Mucosa of gallbladder (tissue), 1 donor: ENCODE results near the gene PIK3C3. TPM values are rescaled to one million over a fixed set of nuclear protein-coding genes. Genes with fewer than 3 reads are reported as not detected.
A peak's percentile ranks its signal among the peaks of the same experiment; 100 is the strongest.

Experiments
- DNase-seq: peaks from one replicate; pipeline ENCODE4 v3.0.0-alpha.2; 2020; ENCODE audit warnings: low spot score
- total RNA-seq: library from RNA; stranded (reverse); gene quantifications from one replicate; pipeline ENCODE4 v1.2.1, GENCODE V29; 2021
- donor health status: DM: no; HTN: no; CAD: no.

PIK3C3 gene
- total RNA-seq: 45.6 TPM

- DNase-seq: peak; percentile 98
Observed at GRCh38 chr18:41954827-41955613, at the start of gene PIK3C3. PIK3C3 (plus strand) TSS chr18:41955234; CDS start chr18:41955292, 58 bp downstream.

GRCh38 chr18:41905786-41906527 is 49.1 kb upstream of the PIK3C3 start:
- no peak for DNase-seq

- DNase-seq: no peak
Observed at GRCh38 chr18:41906528-41907146, 48.4 kb upstream of the PIK3C3 start.

DNA sequence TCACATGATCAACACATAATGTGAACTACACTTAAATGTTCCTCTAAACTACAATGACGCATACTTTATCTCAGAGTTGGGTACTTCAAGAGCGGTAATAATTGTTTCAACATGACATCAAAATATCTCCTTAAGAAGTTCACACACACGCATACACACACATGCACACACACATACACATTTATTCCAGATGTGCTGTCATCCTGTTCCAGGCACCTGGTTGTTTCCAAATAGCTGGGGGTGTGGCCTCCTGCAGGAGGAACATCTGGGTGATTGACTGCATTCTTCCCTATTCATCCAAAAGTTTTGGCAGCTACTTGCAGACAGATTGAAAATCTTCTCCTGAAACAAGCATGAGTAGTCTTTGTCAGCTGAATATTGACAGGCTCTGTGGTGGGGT is 37.9 kb upstream of the PIK3C3 start:
- DNase-seq: no peak

- DNase-seq: no peak
Observed at GRCh38 chr18:41921770-41922169, 33.3 kb upstream of the PIK3C3 start.

DNA sequence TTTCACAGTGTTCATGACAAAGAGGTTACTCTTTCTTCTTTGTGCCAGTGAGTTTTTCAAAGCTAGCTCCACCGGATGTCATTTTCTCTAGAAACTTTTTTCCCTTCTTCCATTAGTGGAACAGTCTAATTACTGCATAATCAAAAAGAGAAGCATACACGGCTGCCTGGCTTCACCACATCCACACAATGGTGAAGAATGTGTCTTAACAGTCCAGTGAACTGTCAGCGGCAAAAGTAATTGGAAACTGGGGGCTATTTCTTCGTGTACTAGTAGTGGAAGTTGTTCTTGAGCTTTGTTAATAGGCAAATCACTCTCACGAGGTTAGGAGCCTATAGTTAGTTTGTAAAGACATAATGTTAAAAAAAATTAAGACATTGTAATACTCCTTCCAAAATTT is 32.9 kb upstream of the PIK3C3 start:
- no peak for DNase-seq

DNA sequence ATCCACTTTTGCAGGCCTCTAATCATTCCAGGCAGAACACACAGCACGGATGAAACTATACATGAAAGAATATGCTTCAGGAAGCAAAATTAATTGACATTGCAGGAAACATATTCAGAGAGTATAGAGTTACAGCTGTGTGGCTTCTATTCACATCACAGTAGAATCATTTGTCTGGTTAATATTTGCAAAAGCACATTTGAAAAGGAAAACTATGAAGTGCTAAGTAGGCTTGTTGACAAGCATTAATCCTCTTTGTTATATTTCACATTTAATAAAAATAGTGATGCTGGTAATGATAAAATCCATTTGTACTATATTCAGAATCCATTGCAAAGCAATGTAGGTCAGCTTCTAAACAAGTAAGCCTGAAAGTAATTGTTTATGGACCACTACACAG is 32.2 kb upstream of the PIK3C3 start:
- no peak for DNase-seq

DNA sequence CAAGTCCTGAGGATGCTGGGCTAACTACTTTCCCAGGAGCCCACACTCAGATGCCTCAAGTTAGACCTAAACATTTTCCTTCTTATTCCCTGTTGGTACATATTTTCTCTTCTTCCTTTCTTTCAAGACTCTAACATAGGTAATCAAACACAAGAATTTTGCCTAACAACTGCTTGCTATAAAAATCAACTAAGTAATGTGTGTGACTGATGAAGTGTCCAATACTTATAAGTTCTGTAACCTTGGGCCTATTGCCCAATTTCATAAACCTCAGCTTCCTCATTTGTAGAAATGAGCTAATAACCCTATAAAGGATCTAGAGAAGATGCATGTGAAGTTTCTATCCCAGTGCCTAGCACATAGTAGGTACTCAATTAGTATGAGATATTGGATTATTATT is 31.6 kb upstream of the PIK3C3 start:
- no peak for DNase-seq

DNA sequence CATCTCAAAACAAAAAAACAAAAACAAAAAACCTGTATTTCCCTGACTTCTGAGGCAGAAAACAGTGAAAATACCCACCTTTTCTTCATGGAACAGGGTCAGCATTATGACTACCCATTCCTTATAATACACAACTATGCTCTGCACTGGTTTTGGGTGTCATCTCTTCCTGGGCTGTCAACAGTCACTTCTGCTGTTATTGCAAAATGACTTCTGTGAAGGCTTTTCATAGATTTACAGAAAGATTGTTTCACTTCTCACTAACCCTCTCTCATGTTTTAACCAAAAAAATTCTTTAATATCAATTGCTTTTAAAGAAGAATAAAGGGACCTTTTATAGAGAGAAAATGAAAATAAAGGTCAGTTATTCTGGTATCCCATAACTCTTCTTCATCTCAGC is 26.5 kb upstream of the PIK3C3 start:
- DNase-seq: no peak

DNA sequence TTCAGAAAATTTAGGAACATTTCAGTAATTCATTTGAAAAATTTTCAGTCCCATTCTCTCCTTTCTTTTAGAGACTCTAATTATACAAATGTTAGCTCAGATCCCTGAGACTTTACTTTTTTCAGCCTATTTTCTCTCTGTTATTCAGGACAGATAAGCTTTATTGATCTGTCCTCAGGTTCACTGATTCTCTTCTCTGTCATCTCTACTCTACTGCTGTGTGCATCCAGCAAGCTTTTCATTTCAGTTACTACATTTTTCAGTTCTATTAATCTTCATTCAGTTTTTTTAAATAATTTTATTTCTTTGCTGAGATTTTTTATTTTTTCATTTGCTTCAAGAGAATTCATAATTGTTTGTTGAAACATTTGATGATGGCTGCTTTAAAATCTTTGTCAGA is 22.1 kb upstream of the PIK3C3 start:
- DNase-seq: no peak

GRCh38 chr18:41933778-41934177 is 21.3 kb upstream of the PIK3C3 start:
- DNase-seq: no peak

DNA sequence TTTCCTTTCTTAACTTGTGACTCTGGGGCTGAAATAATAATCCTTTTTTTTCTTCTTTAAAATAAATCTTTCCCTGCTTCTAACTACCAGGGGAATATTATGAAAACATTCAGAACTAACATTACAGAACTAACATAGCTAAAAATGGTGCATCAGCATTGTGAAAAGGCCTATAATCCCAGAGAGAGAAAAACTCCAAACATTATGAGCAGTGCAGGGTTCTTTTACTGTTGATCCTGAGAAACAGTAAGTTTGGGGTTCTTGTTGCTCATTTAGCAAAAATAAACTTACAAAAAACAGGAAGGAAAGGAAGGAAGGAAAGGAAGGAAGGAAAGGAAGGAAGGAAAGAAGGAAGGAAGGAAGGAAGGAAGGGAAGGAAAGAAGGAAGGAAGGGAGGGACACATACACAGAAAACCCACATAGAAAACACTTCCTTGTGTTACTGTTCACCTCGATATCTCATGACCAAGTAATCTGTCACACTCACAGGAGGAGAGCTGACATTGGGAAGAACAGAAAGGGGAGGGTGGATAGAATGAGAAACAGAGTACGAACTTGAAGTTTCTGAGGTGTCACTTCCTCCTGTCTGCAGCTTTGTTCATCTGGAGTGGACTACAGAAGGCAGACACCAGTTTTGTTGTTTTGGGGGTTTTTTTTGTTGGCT is 18.4 kb upstream of the PIK3C3 start:
- DNase-seq: no peak

DNA sequence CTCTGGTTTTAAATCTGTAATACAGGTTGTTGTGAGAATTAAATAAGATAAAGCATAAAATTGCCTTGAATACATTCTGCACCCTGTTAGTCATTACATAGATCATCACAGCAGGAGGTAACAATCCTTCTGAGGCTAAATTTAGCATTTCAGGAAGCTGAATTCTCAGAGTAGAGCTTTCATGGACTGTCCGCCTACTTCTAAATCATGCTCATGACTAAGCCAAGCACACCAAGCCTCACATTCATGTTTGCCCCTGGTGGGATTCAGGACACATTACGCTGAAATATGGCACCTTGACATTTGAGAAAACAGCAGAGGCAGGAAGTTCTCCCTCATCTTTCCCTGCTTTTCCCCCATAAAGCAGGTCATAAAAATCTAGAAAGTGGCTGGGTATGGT is 16.6 kb upstream of the PIK3C3 start:
- DNase-seq: no peak

DNA sequence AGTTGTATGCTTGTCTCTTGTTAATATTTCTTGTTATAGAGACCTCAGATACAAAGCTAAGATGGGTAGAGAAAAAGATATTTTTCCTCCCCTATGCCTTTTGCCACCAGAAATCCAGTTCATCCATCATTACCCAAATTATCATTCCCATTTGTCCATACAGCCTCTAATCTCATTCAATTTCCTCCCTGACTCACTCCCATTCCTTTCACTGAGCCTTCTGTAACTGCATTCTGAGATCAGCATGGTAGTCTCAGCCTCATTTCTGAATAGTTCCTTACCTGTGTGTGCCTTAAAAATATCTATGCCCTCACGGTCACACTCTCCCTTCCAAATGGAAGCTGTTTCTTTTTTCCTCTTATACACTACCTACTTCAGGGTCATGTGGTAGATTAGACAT is 15.7 kb upstream of the PIK3C3 start:
- DNase-seq: no peak

DNA sequence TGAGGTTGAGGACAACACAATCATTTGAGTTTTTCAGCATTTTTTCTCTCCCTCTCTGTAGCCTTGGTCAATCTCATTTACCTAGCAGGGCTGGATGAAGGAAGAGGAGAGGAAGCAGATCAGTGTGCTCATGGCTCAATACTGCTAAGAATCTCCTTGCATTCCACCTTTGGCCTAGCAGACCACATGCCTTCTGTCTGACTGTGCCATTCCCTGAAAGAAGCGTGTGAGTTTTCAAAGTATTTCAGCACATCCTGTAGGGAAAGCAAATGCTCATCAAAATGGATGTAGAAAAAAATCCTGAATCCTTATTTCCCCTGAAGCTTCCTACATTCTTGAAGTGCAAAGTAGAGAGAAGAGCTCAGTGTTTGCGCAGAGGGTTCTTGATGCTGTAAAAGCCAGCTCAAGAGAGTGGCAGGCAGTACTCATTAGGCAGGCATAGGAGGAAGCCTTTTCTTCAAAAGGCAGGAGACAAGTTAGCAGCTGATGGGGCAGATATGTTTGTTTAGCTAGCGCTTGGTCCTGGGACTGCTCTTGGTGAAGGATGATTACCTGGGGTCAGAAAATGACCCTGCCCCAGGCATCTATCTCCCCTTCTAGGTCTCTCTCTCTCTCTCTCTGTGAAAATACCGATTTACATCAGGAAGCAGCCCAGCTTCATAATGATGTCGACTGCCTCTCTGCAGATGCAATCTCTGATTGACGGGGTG is 14.4 kb upstream of the PIK3C3 start:
- no peak for DNase-seq

GRCh38 chr18:41942254-41942653 is 12.8 kb upstream of the PIK3C3 start:
- no peak for DNase-seq

DNA sequence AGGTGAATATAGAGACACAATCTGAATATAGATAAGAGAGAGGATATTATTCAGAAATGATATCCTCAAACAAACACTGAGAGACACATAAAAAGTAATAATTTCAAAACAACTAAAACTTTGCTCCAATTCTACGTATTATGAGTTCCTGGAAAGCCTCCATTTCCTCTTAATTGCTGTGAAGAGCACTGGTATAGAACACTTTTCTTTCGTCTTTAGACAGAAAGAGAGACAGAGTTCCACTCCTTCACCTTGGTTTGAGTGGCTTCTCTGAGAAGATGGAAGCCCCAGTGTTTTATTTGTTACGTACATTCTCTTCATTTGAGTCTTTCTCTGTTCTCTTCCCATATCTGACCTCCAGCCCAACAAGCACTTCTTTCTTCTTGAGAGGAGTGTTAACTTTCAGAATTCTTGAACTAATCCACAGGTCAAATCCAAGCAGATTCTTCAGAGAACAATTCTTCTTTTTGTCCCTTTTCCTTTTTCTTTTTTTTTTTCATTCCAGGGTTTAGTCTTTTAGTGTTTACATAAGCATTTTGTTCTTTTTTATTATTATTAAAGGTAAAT is 6.4 kb upstream of the PIK3C3 start:
- no peak for DNase-seq

DNA sequence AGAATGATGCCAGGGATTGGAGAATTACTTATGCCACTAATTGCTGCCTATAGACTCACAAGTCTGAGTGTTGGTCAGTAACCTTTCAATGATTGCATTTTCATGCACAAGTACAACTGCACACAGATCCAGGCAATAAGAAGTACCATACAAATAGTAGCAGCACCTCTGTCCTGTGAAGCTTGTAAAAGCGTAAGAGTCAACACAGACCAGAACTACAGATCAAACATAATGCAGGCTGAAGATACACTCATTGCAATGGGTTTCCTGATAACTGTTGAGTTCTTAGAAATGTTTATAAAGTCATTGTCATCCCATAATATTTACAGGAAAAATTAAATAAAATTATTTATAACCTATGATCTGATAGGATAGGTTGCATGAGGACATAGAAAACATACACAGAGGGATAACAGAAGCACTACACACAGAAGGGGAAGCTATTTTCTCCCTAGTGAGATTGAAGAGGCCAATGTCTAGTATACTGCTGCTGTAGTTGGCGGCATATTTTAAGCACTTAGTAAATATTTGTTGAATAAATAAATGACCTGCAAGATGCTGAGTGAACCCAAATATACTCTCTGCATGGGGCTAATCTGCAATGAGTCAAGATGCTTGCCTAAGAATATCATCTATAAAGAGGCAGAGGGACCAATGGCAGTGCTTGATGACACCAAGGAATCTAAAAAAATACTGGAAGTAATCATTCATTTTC is 5.7 kb upstream of the PIK3C3 start:
- DNase-seq: no peak

GRCh38 chr18:41955688-41956087 is 654 bp downstream of the PIK3C3 start:
- no peak for DNase-seq

DNA sequence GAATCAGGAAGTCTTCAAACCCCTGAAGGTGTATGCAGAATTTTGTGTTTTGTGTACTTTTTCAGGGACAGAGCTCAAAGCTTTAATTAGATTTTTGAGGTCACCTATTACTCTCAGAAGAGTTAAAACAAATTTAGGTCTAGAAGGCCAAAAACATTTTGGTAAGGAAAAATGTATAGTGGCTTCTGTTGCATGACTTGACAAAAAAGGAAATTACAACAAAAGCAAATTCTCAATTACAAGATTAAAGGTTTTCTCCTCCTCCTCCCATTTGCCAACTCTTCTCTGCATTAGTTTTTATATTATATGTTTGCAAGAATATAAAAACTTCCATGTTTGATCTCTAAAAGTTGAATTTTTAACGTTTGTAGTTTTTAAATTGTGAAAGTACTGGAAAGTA is 4.0 kb downstream of the PIK3C3 start:
- no peak for DNase-seq
